Measurements from ENCODE around the gene PCDHGA7.

DNA sequence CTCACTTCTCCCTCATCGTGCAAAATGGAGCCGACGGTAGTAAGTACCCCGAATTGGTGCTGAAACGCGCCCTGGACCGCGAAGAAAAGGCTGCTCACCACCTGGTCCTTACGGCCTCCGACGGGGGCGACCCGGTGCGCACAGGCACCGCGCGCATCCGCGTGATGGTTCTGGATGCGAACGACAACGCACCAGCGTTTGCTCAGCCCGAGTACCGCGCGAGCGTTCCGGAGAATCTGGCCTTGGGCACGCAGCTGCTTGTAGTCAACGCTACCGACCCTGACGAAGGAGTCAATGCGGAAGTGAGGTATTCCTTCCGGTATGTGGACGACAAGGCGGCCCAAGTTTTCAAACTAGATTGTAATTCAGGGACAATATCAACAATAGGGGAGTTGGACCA lies 48.7 kb downstream of the PCDHGA7 start:
- TF ChIP-seq ZFP41 (tag by site-specific recombination; IDR thresholded peaks at IDR 0.05; ENCODE audit: borderline replicate concordance) (no peak), ZNF621 (tag by site-specific recombination; IDR thresholded peaks at IDR 0.05) (no peak), ZFP3 (tag by site-specific recombination; IDR thresholded peaks at IDR 0.05; ENCODE audit: low read depth) (no peak), ZNF626 (tag by site-specific recombination; IDR thresholded peaks at IDR 0.05) (no peak)
- TF ChIP-seq, protein P1, sequence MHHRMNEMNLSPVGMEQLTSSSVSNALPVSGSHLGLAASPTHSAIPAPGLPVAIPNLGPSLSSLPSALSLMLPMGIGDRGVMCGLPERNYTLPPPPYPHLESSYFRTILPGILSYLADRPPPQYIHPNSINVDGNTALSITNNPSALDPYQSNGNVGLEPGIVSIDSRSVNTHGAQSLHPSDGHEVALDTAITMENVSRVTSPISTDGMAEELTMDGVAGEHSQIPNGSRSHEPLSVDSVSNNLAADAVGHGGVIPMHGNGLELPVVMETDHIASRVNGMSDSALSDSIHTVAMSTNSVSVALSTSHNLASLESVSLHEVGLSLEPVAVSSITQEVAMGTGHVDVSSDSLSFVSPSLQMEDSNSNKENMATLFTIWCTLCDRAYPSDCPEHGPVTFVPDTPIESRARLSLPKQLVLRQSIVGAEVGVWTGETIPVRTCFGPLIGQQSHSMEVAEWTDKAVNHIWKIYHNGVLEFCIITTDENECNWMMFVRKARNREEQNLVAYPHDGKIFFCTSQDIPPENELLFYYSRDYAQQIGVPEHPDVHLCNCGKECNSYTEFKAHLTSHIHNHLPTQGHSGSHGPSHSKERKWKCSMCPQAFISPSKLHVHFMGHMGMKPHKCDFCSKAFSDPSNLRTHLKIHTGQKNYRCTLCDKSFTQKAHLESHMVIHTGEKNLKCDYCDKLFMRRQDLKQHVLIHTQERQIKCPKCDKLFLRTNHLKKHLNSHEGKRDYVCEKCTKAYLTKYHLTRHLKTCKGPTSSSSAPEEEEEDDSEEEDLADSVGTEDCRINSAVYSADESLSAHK (tag by site-specific recombination; IDR thresholded peaks at IDR 0.05) = no peak
